SK-N-SH treated with all-trans-retinoic acid at 6 μM for 48 hours (cell line): ENCODE measurements around the gene SHANK1.

ENCODE experiments used
- CSDC2 ChIP-seq: fragments of 250-450 bp; sonication (Bioruptor Pico); IDR thresholded peaks from 2 replicates; pipeline ENCODE4 v1.5.0; 2020; ENCODE audit warnings: mild to moderate bottlenecking, moderate library complexity
- OSR1 ChIP-seq: fragments of 250-450 bp; sonication (Bioruptor Pico); IDR thresholded peaks from 2 replicates; pipeline ENCODE4 v1.8.0; 2022; ENCODE audit warnings: moderate library complexity, mild to moderate bottlenecking, inconsistent platforms
- RARB ChIP-seq: fragments of 250-450 bp; sonication (Bioruptor Pico); IDR thresholded peaks from 2 replicates; pipeline ENCODE4 v1.8.0; 2021; ENCODE audit warnings: mild to moderate bottlenecking, moderate library complexity
- TOX ChIP-seq: fragments of 250-450 bp; sonication (Bioruptor Pico); IDR thresholded peaks from 2 replicates; pipeline ENCODE4 v1.8.0; 2021; ENCODE audit warnings: mild to moderate bottlenecking, moderate library complexity, borderline replicate concordance
- ZC3H10 ChIP-seq: fragments of 250-450 bp; sonication (Bioruptor Pico); IDR thresholded peaks from 2 replicates; pipeline ENCODE4 v1.5.1; 2021; ENCODE audit warnings: mild to moderate bottlenecking, moderate library complexity
- ZFP30 ChIP-seq: fragments of 450-650 bp; formaldehyde crosslinking; IDR thresholded peaks from 2 replicates; pipeline ENCODE4 v1.5.0; 2022; ENCODE audit warnings: mild to moderate bottlenecking, moderate library complexity
- ZNF70 ChIP-seq: fragments of 450-650 bp; formaldehyde crosslinking; IDR thresholded peaks from 2 replicates; pipeline ENCODE4 v1.5.0; 2020; ENCODE audit warnings: mild to moderate bottlenecking, moderate library complexity
- TF ChIP-seq, protein P1 (sequence below): fragments of 250-450 bp; sonication (Bioruptor Pico); IDR thresholded peaks from 2 replicates; pipeline ENCODE4 v1.5.0; 2020; ENCODE audit warnings: mild to moderate bottlenecking, moderate library complexity
- TF ChIP-seq, protein P2 (sequence below): fragments of 250-450 bp; sonication (Bioruptor Pico); IDR thresholded peaks from 2 replicates; pipeline ENCODE4 v1.8.0; 2020; ENCODE audit warnings: mild to moderate bottlenecking, moderate library complexity, borderline replicate concordance

GRCh38 chr19:50664204-50664603 lies 55.4 kb downstream of the SHANK1 start:
- TF ChIP-seq, protein P1, sequence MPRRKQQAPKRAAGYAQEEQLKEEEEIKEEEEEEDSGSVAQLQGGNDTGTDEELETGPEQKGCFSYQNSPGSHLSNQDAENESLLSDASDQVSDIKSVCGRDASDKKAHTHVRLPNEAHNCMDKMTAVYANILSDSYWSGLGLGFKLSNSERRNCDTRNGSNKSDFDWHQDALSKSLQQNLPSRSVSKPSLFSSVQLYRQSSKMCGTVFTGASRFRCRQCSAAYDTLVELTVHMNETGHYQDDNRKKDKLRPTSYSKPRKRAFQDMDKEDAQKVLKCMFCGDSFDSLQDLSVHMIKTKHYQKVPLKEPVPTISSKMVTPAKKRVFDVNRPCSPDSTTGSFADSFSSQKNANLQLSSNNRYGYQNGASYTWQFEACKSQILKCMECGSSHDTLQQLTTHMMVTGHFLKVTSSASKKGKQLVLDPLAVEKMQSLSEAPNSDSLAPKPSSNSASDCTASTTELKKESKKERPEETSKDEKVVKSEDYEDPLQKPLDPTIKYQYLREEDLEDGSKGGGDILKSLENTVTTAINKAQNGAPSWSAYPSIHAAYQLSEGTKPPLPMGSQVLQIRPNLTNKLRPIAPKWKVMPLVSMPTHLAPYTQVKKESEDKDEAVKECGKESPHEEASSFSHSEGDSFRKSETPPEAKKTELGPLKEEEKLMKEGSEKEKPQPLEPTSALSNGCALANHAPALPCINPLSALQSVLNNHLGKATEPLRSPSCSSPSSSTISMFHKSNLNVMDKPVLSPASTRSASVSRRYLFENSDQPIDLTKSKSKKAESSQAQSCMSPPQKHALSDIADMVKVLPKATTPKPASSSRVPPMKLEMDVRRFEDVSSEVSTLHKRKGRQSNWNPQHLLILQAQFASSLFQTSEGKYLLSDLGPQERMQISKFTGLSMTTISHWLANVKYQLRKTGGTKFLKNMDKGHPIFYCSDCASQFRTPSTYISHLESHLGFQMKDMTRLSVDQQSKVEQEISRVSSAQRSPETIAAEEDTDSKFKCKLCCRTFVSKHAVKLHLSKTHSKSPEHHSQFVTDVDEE (CRISPR knock-in tag): no peak
- TF ChIP-seq OSR1 (CRISPR knock-in tag) (no peak), ZNF70 (CRISPR knock-in tag) (no peak), RARB (CRISPR knock-in tag) (no peak), ZFP30 (no peak), ZC3H10 (CRISPR knock-in tag) (no peak), TOX (CRISPR knock-in tag) (no peak), CSDC2 (CRISPR knock-in tag) (no peak)
- TF ChIP-seq, protein P2, sequence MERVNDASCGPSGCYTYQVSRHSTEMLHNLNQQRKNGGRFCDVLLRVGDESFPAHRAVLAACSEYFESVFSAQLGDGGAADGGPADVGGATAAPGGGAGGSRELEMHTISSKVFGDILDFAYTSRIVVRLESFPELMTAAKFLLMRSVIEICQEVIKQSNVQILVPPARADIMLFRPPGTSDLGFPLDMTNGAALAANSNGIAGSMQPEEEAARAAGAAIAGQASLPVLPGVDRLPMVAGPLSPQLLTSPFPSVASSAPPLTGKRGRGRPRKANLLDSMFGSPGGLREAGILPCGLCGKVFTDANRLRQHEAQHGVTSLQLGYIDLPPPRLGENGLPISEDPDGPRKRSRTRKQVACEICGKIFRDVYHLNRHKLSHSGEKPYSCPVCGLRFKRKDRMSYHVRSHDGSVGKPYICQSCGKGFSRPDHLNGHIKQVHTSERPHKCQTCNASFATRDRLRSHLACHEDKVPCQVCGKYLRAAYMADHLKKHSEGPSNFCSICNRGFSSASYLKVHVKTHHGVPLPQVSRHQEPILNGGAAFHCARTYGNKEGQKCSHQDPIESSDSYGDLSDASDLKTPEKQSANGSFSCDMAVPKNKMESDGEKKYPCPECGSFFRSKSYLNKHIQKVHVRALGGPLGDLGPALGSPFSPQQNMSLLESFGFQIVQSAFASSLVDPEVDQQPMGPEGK (CRISPR knock-in tag): no peak
